Measurements from ENCODE around the gene JUNB.

Gene JUNB

DNA sequence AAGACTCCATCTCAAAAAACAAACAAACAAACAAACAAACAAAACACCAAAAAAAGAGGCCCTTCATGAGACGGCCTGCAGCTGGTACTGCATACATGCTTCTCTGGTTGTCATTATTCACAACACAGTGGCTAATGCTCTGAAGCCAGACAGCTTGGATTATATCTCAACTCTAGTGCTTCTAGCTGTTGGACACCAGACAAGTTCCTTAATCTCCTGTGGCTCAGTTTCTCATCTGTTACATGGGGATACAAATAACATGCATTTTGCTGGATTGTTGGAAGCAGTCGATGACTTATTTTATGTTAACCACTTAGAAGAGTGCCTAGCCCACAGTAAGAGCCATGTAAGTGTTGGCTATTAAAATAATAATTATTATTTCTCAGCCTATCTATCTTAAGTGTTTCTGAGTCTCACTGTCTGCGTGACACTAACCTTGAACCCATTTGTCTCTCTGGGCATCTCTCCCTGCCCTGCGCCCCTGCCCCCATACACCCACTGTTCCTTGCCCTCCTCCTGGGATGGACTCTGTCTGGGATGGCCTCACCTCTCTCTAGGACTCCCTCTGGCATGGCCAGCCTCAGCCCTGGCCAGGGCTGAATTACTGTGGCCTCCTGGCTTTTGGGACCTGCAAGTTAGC lies 3.1 kb upstream of the JUNB start:
- H3K27me3 Mint-ChIP-seq: no peaks in the 10 kb centered on the region
- H3K4me1 Mint-ChIP-seq: peaks cover 20% of the 10 kb centered on the region
- ATAC-seq (replicated peaks; ENCODE audit: extremely low read depth, poor library complexity, severe bottlenecking): no peak
- H3K9me3 Mint-ChIP-seq: no peaks in the 10 kb centered on the region
- DNase-seq (ENCODE audit: low spot score in 2 of 2): no peak
- peak overlapping the region; percentile 97 for H3K27ac Mint-ChIP-seq (ENCODE audit: low read depth)
- no peak overlapping the region for H3K4me3 Mint-ChIP-seq
- H3K36me3 Mint-ChIP-seq (ENCODE audit: insufficient read depth): peaks cover 35% of the 10 kb centered on the region

DNA sequence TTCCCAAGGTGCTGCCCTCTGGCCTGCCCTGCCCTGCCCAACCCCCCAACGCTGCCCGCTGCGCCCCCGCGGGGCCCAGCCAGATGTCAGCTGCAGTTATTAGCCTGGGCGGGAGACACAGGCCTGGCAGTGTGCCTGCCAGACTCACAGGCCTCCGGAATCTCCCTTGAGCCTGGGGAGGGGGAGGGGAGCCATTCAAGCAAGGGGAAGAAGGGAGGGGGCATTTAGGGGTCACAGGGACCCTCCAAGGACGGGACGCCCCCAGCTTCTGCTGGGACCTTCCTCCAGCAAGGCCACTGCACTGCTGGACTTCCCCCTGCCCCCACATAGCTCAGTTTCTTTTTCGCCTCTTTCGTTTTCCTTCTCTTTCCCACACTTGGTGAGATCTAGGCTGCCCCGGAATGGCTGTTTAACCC lies 2.6 kb upstream of the JUNB start:
- peak overlapping the region; percentile 72 for H3K4me3 Mint-ChIP-seq
- no peak for ATAC-seq (replicated peaks; ENCODE audit: extremely low read depth, poor library complexity, severe bottlenecking)
- H3K4me1 Mint-ChIP-seq: peaks cover 20% of the 10 kb centered on the region
- no peaks in the 10 kb centered on the region for H3K9me3 Mint-ChIP-seq
- no peaks in the 10 kb centered on the region for H3K27me3 Mint-ChIP-seq
- H3K36me3 Mint-ChIP-seq (ENCODE audit: insufficient read depth): peaks cover 39% of the 10 kb centered on the region
- H3K27ac Mint-ChIP-seq (ENCODE audit: low read depth): peak overlapping the region; percentile 97
- DNase-seq (ENCODE audit: low spot score in 2 of 2): peak in 1 of 2 donors; percentile 41

DNA sequence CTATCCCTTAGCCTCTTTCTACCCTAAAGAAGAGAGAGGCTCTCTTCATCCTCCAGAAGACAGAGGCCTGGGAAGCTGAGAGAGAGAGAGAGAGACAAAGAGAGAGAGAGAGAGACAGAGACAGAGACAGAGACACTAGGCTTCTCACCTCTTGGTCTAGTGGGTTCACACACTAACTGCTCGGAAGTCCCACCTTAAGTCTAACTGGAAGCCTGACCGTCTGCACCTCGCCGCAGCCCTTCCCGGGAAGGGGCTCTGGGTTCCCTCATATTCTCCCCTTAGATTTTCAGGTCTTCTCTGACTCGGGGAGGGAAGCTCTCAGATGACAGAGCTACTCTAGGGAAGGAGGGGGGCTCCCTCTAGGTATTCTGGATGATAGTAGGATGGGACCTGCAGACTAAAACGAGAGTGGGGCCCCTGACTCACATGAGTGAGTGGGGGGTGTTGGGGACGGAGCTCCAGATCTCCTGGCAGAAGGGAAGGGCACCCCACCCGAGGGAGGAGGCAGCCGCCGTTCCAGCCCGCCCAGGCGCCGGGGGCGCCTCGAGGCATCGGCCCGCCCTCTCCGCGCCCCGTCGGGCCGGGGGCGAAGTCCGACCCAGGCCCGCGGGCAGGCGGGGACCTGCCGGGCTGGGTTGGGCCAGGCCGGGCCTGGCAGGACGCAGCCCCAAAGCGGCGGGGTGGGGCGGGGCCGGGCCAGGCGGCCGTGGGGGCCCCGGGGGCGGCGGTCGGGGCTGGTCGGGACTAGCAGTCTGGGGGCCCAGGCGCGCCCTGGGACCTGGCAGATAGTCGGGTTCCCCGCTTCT lies 2.0 kb upstream of the JUNB start:
- H3K36me3 Mint-ChIP-seq (ENCODE audit: insufficient read depth): peaks cover 44% of the 10 kb centered on the region
- H3K27ac Mint-ChIP-seq (ENCODE audit: low read depth): peak overlapping the region; percentile 97
- ATAC-seq (replicated peaks; ENCODE audit: extremely low read depth, poor library complexity, severe bottlenecking): no peak
- DNase-seq (ENCODE audit: low spot score in 2 of 2): no peak
- H3K4me3 Mint-ChIP-seq: peak overlapping the region; percentile 96
- peaks cover 24% of the 10 kb centered on the region for H3K4me1 Mint-ChIP-seq
- no peaks in the 10 kb centered on the region for H3K9me3 Mint-ChIP-seq
- H3K27me3 Mint-ChIP-seq: no peaks in the 10 kb centered on the region

DNA sequence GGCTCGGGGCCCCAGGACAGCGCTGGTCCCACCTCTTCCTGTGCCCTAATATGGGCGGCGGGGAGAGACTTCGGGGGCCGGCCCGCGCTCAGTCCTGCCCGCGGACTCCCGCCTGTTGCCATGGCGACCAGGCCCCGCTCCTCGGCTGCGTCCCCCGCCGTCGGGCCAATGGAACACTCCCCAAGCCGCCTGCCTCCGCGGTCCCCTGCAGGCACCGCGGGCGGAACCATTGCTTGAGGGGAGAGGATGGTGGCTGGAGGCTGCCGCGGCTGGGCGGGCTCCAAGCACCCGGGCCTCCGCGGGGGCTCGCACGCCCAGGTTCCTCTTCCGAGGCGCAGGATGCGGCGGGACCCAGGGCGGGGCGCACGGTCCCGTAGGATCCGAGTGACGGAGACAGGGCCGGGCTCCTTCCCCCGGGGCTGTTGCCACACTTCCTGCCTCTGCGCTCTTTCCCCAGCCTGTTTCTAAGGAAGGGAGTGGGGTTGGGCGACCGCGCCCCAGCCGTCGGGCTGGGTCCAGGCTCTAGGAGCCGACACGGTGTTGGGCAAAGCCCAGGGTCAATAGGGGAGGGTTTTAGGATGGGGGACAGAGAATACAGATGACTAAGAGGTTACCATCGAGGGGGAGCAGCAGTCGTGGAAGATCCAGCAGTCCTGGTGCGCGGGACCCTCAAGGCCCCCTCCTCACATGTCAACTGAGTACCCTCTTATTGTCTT lies 1.2 kb upstream of the JUNB start:
- Mint-ChIP-seq H3K27ac (ENCODE audit: low read depth) (peak overlapping the region; percentile 97), H3K4me3 (peak overlapping the region; percentile 96), H3K27me3 (no peaks in the 10 kb centered on the region), H3K4me1 (peaks cover 28% of the 10 kb centered on the region), H3K9me3 (no peaks in the 10 kb centered on the region), H3K36me3 (ENCODE audit: insufficient read depth) (peaks cover 50% of the 10 kb centered on the region)
- peak; percentile 89 to 90 for DNase-seq (ENCODE audit: low spot score in 2 of 2)
- ATAC-seq (replicated peaks; ENCODE audit: extremely low read depth, poor library complexity, severe bottlenecking): peak; percentile 30

DNA sequence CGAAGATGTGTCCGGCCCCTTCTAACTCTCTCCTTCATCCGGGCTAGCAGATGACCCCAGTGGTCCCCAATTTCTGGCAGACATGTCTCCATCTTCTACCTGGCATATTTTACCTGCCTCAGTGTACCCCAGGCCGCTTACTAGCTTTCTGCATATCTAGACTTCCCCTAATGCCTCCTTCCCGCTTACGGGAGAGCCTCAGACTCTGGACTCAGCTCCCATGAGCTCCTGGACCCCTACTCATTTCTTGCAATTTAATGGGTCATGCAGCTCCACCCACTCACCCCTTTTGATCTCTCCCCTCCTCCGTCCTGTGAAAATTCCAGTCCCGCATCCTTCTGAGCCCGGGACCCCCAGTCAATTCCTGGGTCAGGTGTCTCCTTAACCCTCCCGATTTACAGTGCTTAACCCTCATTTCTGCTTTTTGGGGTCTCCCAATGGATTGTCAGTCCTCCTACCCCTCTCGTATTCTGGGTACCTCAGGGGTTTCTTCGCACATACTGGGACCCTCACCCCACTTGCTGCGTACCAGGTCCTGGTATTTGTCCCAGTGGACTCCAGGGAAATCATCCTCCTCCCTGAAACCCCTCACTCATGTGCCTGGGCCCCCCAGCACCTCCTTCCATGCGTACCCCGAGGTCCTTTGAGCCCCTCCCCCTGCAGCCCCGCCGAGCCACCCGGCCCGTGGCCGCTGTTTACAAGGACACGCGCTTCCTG lies 500 bp upstream of the JUNB start:
- Mint-ChIP-seq H3K4me3 (peak overlapping the region; percentile 96), H3K36me3 (ENCODE audit: insufficient read depth) (peaks cover 50% of the 10 kb centered on the region), H3K27ac (ENCODE audit: low read depth) (peak overlapping the region; percentile 97), H3K27me3 (no peaks in the 10 kb centered on the region), H3K9me3 (no peaks in the 10 kb centered on the region), H3K4me1 (peaks cover 30% of the 10 kb centered on the region)
- ATAC-seq (replicated peaks; ENCODE audit: extremely low read depth, poor library complexity, severe bottlenecking): no peak
- no peak for DNase-seq (ENCODE audit: low spot score in 2 of 2)

GRCh38 chr19:12792051-12792852 lies 966 bp downstream of the JUNB start:
- Mint-ChIP-seq H3K36me3 (ENCODE audit: insufficient read depth) (peaks cover 52% of the 10 kb centered on the region), H3K27me3 (no peaks in the 10 kb centered on the region), H3K27ac (ENCODE audit: low read depth) (peak overlapping the region; percentile 97), H3K4me1 (peaks cover 39% of the 10 kb centered on the region), H3K9me3 (no peaks in the 10 kb centered on the region), H3K4me3 (peak overlapping the region; percentile 96)
- ATAC-seq (replicated peaks; ENCODE audit: extremely low read depth, poor library complexity, severe bottlenecking) (no peak), DNase-seq (ENCODE audit: low spot score in 2 of 2) (peak; percentile 63 to 65)

DNA sequence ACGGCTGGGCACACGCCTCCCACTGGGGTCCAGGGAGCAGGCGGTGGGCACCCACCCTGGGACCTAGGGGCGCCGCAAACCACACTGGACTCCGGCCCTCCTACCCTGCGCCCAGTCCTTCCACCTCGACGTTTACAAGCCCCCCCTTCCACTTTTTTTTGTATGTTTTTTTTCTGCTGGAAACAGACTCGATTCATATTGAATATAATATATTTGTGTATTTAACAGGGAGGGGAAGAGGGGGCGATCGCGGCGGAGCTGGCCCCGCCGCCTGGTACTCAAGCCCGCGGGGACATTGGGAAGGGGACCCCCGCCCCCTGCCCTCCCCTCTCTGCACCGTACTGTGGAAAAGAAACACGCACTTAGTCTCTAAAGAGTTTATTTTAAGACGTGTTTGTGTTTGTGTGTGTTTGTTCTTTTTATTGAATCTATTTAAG lies 1.6 kb downstream of the JUNB start:
- Mint-ChIP-seq H3K27ac (ENCODE audit: low read depth) (peak overlapping the region; percentile 97), H3K36me3 (ENCODE audit: insufficient read depth) (peaks cover 52% of the 10 kb centered on the region), H3K4me3 (peak overlapping the region; percentile 96), H3K27me3 (no peaks in the 10 kb centered on the region), H3K9me3 (no peaks in the 10 kb centered on the region), H3K4me1 (peaks cover 39% of the 10 kb centered on the region)
- DNase-seq (ENCODE audit: low spot score in 2 of 2) (peak in 1 of 2 donors; percentile 41), ATAC-seq (replicated peaks; ENCODE audit: extremely low read depth, poor library complexity, severe bottlenecking) (no peak)

DNA sequence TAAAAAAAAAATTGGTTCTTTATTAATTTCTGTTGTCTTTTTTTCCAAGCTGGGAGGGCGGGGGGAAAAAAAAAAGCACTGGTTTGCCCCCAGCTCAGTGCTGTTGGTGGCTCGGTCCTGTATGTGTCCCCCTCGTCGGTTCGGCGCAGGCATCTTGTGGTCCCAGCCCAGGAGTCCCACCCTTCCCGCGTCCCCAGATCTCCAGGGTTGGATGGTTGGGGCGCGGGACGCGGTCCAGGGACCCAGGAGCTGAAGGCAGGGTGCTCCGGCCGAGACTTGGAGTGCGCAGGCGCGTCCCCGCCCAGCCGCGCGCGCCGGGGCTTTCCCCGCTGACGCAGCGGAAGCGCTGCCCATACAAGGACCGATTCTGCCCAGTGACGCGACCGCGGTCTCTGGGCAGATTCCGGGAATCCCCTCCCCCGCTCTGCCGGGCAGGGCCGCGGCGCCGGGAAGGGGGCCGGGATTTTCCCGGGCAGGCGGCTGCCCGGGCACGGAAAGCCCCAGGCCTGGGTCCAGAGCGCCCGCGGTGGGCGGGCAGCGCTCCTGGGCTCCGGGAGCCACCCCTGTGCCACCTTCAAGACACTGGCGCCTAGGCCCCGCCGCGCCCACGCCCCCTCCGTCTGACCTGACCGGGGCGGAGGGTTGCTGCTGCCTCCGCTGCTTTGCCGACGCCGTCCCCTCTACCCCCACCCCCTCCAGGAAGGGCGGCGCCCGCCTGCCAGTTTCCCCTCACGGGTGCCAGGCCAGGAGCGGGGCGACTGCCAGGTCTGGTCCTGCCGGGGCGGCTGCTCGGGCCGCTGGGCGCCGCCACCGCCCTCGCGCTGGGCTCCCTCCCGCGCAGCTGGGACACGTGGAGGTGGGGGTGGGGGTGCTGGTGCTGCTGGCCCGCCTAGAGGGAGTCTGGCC lies 2.3 kb downstream of the JUNB start:
- Mint-ChIP-seq H3K27ac (ENCODE audit: low read depth) (peak overlapping the region; percentile 97), H3K4me3 (peak overlapping the region; percentile 96), H3K9me3 (no peaks in the 10 kb centered on the region), H3K4me1 (peaks cover 39% of the 10 kb centered on the region), H3K36me3 (ENCODE audit: insufficient read depth) (peaks cover 52% of the 10 kb centered on the region), H3K27me3 (no peaks in the 10 kb centered on the region)
- ATAC-seq (replicated peaks; ENCODE audit: extremely low read depth, poor library complexity, severe bottlenecking) (peak; percentile 48), DNase-seq (ENCODE audit: low spot score in 2 of 2) (peak; percentile 95 to 96)

GRCh38 chr19:12794196-12794941 lies 3.1 kb downstream of the JUNB start:
- Mint-ChIP-seq H3K36me3 (ENCODE audit: insufficient read depth) (peaks cover 50% of the 10 kb centered on the region), H3K4me1 (peaks cover 32% of the 10 kb centered on the region), H3K4me3 (peak overlapping the region; percentile 96), H3K9me3 (no peaks in the 10 kb centered on the region), H3K27ac (ENCODE audit: low read depth) (peak overlapping the region; percentile 97), H3K27me3 (no peaks in the 10 kb centered on the region)
- no peak for ATAC-seq (replicated peaks; ENCODE audit: extremely low read depth, poor library complexity, severe bottlenecking)
- no peak for DNase-seq (ENCODE audit: low spot score in 2 of 2)

DNA sequence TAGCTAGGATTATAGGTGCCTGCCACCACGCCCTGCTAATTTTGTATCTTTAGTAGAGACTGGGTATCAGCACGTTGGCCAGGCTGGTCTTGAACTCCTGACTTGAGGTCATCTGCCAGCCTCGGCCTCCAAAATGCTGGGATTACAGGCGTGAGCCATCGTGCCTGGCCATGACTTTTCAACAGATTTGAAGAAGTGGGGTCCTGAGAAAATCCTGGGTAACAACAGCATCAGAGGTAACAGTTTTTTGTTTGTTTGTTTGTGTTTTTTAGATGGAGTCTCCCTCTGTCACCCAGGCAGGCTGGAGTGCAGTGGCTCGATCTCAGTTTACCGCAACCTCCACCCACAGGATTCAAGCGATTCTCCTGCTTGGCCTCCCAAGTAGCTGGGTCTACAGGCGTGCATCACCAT lies 3.7 kb downstream of the JUNB start:
- H3K27ac Mint-ChIP-seq (ENCODE audit: low read depth): peak overlapping the region; percentile 97
- DNase-seq (ENCODE audit: low spot score in 2 of 2) (no peak), ATAC-seq (replicated peaks; ENCODE audit: extremely low read depth, poor library complexity, severe bottlenecking) (no peak)
- H3K4me1 Mint-ChIP-seq: peaks cover 32% of the 10 kb centered on the region
- H3K36me3 Mint-ChIP-seq (ENCODE audit: insufficient read depth): peaks cover 54% of the 10 kb centered on the region
- no peaks in the 10 kb centered on the region for H3K27me3 Mint-ChIP-seq
- H3K4me3 Mint-ChIP-seq: no peak overlapping the region
- H3K9me3 Mint-ChIP-seq: no peaks in the 10 kb centered on the region

Measured in central memory CD8-positive, alpha-beta T cell (primary cell).